HCT116 (cell line): ENCODE measurements around the gene MTHFD2. TPM values are rescaled to one million over a fixed set of nuclear protein-coding genes. Genes with fewer than 3 reads are reported as not detected.

Experiments
- ATAC-seq: fragments of 200-7000 bp; cut with Tn5 transposase; 2 replicates; pipeline ENCODE4 v1.9.1; 2020; ENCODE audit warnings: mild to moderate bottlenecking, moderate library complexity
- BruUV-seq: library from RNA; stranded (reverse); fragments of 400-500 nt; replicated peaks from 2 replicates; lab custom pipeline; 2021; lab: Mats Ljungman, UMichigan
- CTCF ChIA-PET: fragments of 300-600 bp; sonication (Branson Sonifier 250); formaldehyde crosslinking; loops from one replicate; lab custom pipeline; 2021; ENCODE audit warnings: antibody characterized with exemption; lab: Charles Lee
- POLR2A ChIA-PET: fragments of 300-600, 350-600 bp; sonication (Branson Sonifier 250); formaldehyde crosslinking; loops from one replicate; lab custom pipeline; 2021; ENCODE audit warnings: antibody characterized with exemption; lab: Charles Lee
- RAD21 ChIA-PET, 2 experiments: fragments of 300-600 bp; sonication (Branson Sonifier 250); formaldehyde crosslinking; loops; one replicate each; lab custom pipeline; 2023; ENCODE audit warnings: low total read pairs in 2 of 2; ENCODE audit not compliant: uncharacterized antibody in 2 of 2, unreplicated experiment in 2 of 2, low non-redundant PET in 1 of 2; lab: Charles Lee
- DNase-seq: peaks from one replicate; pipeline ENCODE4 v3.0.0-alpha.2; 2010; ENCODE audit warnings: low read depth, low spot score
- H2AFZ ChIP-seq: fragments of 200-600 bp; shearing (Covaris generic), sonication (generic); 2 replicates; pipeline ENCODE4 v1.6.1; 2017; ENCODE audit warnings: low read depth, mixed run types, mixed read lengths, antibody characterized with exemption, low read length; ENCODE audit not compliant: poor library complexity, severe bottlenecking
- H3K27ac ChIP-seq: 2 replicates; pipeline ENCODE4 v1.5.1; 2012; ENCODE audit warnings: low read depth, low read length
- H3K27me3 ChIP-seq: fragments of 200-600 bp; sonication (generic); 2 replicates; pipeline ENCODE4 v1.6.1; 2016; ENCODE audit warnings: mixed run types, low read length, mixed read lengths; ENCODE audit not compliant: insufficient read depth
- H3K36me3 ChIP-seq, 2 experiments: fragments of 200-500 bp in 1 of 2; fragments of 200-600 bp in 1 of 2; sonication (Bioruptor generic) in 1 of 2; sonication (generic) in 1 of 2; 2 replicates each; pipeline versions ENCODE4 v1.5.1 to v1.6.1; 2014 to 2016; ENCODE audit warnings: low read length in 2 of 2, inconsistent platforms in 1 of 2, mixed read lengths in 1 of 2, mixed run types in 1 of 2; ENCODE audit not compliant: insufficient read depth in 2 of 2, control insufficient read depth in 1 of 2
- H3K4me1 ChIP-seq, 2 experiments: fragments of 200-600 bp in 1 of 2; sonication (generic) in 1 of 2; 2 replicates each; pipeline versions ENCODE4 v1.5.1 to v1.6.1; 2012 to 2017; ENCODE audit warnings: low read length in 2 of 2, inconsistent platforms in 1 of 2, mild to moderate bottlenecking in 1 of 2, mixed read lengths in 1 of 2, mixed run types in 1 of 2, moderate library complexity in 1 of 2; ENCODE audit not compliant: insufficient read depth in 2 of 2, control insufficient read depth in 1 of 2
- H3K4me2 ChIP-seq: fragments of 200-600 bp; sonication (generic); 2 replicates; pipeline ENCODE4 v1.6.1; 2017; ENCODE audit warnings: mixed run types, low read length, mixed read lengths
- H3K4me3 ChIP-seq, 2 experiments: fragments of 200-600 bp in 1 of 2; sonication (generic) in 1 of 2; replicated peaks in 1 of 2; 2 replicates each; pipeline ENCODE4 v1.5.1; 2011 to 2016; ENCODE audit warnings: low read length in 2 of 2, control low read depth in 1 of 2, low read depth in 1 of 2, mild to moderate bottlenecking in 1 of 2, mixed read lengths in 1 of 2, mixed run types in 1 of 2
- H3K79me2 ChIP-seq: fragments of 200-600 bp; sonication (generic); 2 replicates; pipeline ENCODE4 v1.6.1; 2017; ENCODE audit warnings: mild to moderate bottlenecking, mixed run types, low read length, moderate library complexity, mixed read lengths; ENCODE audit not compliant: insufficient read depth
- H3K9ac ChIP-seq: fragments of 200-600 bp; sonication (generic); 2 replicates; pipeline ENCODE4 v1.6.1; 2016; ENCODE audit warnings: low read length, mixed read lengths
- H3K9me2 ChIP-seq: fragments of 200-600 bp; sonication (generic), shearing (Covaris generic); 2 replicates; pipeline ENCODE4 v1.6.1; 2017; ENCODE audit warnings: mixed run types, mild to moderate bottlenecking, moderate library complexity; ENCODE audit not compliant: insufficient read depth
- H3K9me3 ChIP-seq, 2 experiments: fragments of 200-500 bp in 1 of 2; fragments of 200-600 bp in 1 of 2; sonication (Bioruptor generic) in 1 of 2; sonication (generic) in 1 of 2; 2 replicates each; pipeline ENCODE4 v1.6.1; 2014 to 2017; ENCODE audit warnings: low read length in 2 of 2, mixed read lengths in 2 of 2, inconsistent platforms in 1 of 2, low read depth in 1 of 2, mild to moderate bottlenecking in 1 of 2, mixed run types in 1 of 2, moderate library complexity in 1 of 2; ENCODE audit not compliant: control insufficient read depth in 1 of 2, insufficient read depth in 1 of 2
- H4K20me1 ChIP-seq: fragments of 200-600 bp; sonication (generic), shearing (Covaris generic); 2 replicates; pipeline ENCODE4 v1.6.1; 2017; ENCODE audit warnings: mixed run types, mild to moderate bottlenecking, moderate library complexity; ENCODE audit not compliant: insufficient read depth
- FOSL1 ChIP-seq: IDR thresholded peaks from 2 replicates; pipeline ENCODE4 v1.6.1; 2012; ENCODE audit warnings: low read depth
- JUND ChIP-seq: IDR thresholded peaks from 2 replicates; pipeline ENCODE4 v1.6.1; 2012
- POLR2A ChIP-seq: IDR thresholded peaks from 2 replicates; pipeline ENCODE4 v1.7.0; 2011; ENCODE audit warnings: borderline replicate concordance; ENCODE audit not compliant: insufficient read depth, insufficient read length; ENCODE audit errors: extremely low read depth
- POLR2AphosphoS5 ChIP-seq: IDR thresholded peaks from 2 replicates; pipeline ENCODE4 v1.6.1; 2011; ENCODE audit warnings: mild to moderate bottlenecking, low read depth, low read length, moderate library complexity
- SRF ChIP-seq: IDR thresholded peaks from 2 replicates; pipeline ENCODE4 v1.6.1; 2012; ENCODE audit warnings: low read depth
- ZFX ChIP-seq: fragments of 450-650 bp; IDR thresholded peaks from 2 replicates; pipeline ENCODE4 v1.6.1; 2017
- intact Hi-C: fragments of 100-400 bp; cut with micrococcal nuclease; formaldehyde crosslinking; loops from 2 replicates; pipeline ENCODE4 v1.10.0; 2022
- total RNA-seq: library from RNA; stranded (reverse); gene quantifications from one replicate; pipeline ENCODE4 v1.2.1, GENCODE V29; 2021; ENCODE audit not compliant: unreplicated experiment
- TF ChIP-seq, protein P1 (sequence below): IDR thresholded peaks from 2 replicates; pipeline ENCODE4 v1.6.1; 2011; ENCODE audit warnings: mild to moderate bottlenecking, low read length, moderate library complexity; ENCODE audit not compliant: insufficient replicate concordance; ENCODE audit errors: extremely low read depth

Gene MTHFD2
- total RNA-seq, 1 experiment from 2014 or later, result 445 TPM

DNA sequence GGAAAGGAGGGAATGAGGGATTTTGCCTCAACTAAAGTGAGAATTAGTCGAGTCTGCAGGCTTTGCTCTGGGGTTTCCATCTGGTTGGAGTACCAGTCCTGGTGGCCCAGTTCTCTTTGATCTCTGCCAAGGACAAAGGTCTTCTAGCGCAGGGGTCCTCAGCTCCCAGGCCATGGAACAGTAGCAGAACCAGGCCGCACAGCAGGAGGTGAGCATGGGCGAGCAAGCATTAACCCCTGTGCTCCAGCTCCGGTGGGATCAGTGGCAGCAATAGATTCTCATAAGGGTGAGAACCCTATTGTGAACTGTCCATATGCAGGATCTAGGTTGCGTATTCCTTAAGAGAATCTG lies 23.9 kb downstream of the MTHFD2 start:
- DNase-seq (no peak), ATAC-seq (no peak)
- no peaks in the 10 kb centered on the region for H3K27me3 ChIP-seq
- H3K4me1 ChIP-seq, result 0 out of 4 replicates have a peak, but pooled peaks cover 0 to 6% of the 10 kb centered on the region in 2 experiments
- no peak overlapping the region for H3K27ac ChIP-seq
- H3K79me2 ChIP-seq, result no peaks in the 10 kb centered on the region
- peaks cover 10% of the 10 kb centered on the region; the same call in 1 of the 2 replicates for H4K20me1 ChIP-seq
- H3K9ac ChIP-seq, result no peak overlapping the region
- no TSS peak for BruUV-seq
- CTCF ChIA-PET, result no interaction called here
- TF ChIP-seq POLR2A (no peak), ZFX (no peak), SRF (no peak), FOSL1 (0 out of 2 replicates have a peak, but pooled peaks have one; percentile 13)
- peaks cover 9 to 16% of the 10 kb centered on the region in 2 experiments; a peak in 2 of 4 replicates for H3K36me3 ChIP-seq
- RAD21 ChIA-PET, result no interaction called here
- POLR2A ChIA-PET, result no interaction called here
- intact Hi-C loops, result no loop called here
- no peak overlapping the region for H2AFZ ChIP-seq
- H3K4me2 ChIP-seq, result no peak overlapping the region
- no peaks in the 10 kb centered on the region for H3K9me2 ChIP-seq
- no peak overlapping the region for H3K4me3 ChIP-seq
- H3K9me3 ChIP-seq, result no peaks in the 10 kb centered on the region

DNA sequence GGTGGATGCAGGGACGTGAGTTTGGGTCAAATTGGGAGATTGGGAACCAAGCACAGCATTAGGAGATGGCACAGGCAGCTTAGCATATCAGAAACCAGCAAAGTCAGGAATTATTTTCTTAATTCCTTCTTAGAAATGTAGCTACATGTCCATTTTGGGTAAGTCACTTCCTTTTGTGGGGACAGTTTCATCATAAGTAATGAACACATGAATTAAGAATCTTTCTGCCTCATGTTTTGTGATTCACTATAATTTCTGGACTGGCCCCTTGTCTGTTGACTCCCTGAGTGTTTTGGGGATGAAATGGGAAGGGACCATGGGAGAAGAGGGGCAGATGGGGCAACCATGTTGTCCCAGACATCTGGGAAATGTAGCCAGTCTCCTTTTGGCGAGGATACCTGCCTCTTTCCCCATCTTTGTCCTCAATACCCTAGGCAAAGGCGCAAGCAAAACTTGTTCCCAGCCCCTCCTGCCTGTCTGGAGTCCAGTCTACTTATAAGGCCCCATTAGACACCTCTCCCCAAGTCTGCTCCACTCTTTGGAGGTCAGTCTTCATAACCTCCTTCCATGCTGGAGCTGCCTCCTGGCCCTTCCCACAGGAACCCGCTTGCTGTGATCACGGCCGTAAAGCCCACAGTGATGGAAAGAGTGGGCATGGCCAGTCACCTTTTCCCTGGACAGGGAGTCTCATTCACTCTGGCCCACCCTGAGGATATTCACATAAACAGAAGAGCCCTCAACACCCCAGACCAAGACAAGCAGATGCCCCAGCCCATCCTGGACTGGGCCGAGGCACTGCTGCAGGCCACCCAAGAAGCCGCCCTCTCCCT lies 25.7 kb downstream of the MTHFD2 start:
- peak; percentile 36 for TF ChIP-seq POLR2AphosphoS5
- TF ChIP-seq, protein P1, sequence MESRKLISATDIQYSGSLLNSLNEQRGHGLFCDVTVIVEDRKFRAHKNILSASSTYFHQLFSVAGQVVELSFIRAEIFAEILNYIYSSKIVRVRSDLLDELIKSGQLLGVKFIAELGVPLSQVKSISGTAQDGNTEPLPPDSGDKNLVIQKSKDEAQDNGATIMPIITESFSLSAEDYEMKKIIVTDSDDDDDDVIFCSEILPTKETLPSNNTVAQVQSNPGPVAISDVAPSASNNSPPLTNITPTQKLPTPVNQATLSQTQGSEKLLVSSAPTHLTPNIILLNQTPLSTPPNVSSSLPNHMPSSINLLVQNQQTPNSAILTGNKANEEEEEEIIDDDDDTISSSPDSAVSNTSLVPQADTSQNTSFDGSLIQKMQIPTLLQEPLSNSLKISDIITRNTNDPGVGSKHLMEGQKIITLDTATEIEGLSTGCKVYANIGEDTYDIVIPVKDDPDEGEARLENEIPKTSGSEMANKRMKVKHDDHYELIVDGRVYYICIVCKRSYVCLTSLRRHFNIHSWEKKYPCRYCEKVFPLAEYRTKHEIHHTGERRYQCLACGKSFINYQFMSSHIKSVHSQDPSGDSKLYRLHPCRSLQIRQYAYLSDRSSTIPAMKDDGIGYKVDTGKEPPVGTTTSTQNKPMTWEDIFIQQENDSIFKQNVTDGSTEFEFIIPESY, result no peak
- peak; percentile 5; the same call in 1 of the 2 replicates for TF ChIP-seq JUND
- Histone ChIP-seq H4K20me1 (0 out of 2 replicates have a peak, but pooled peaks cover under 1% of the 10 kb centered on the region), H3K27ac (no peak overlapping the region), H3K4me2 (no peak overlapping the region), H3K9me2 (no peaks in the 10 kb centered on the region), H3K79me2 (no peaks in the 10 kb centered on the region), H3K27me3 (no peaks in the 10 kb centered on the region), H3K9me3 (no peaks in the 10 kb centered on the region), H2AFZ (no peak overlapping the region), H3K36me3 (peaks cover 3% of the 10 kb centered on the region in 2 experiments; a peak in 2 of 4 replicates), H3K9ac (no peak overlapping the region), H3K4me3 (no peak overlapping the region), H3K4me1 (0 out of 4 replicates have a peak, but pooled peaks cover 0 to 6% of the 10 kb centered on the region in 2 experiments)
- ChIA-PET RAD21 (no interaction called here), POLR2A (no interaction called here), CTCF (no interaction called here)
- ATAC-seq, result 0 out of 2 replicates have a peak, but pooled peaks have one; percentile 10
- DNase-seq, result no peak
- intact Hi-C loops, result no loop called here
- BruUV-seq, result no TSS peak
